ENCODE measurements around the gene MID1IP1.

The MID1IP1 gene

GRCh38 chrX:38817004-38817703 is 15.9 kb downstream of the MID1IP1 start:
- H3K4me3 ChIP-seq (ENCODE audit: low read depth, low read length) = no peak overlapping the region
- no peak for TF ChIP-seq CTCF (IDR thresholded peaks at IDR 0.05; ENCODE audit: low read depth, low read length)

GRCh38 chrX:38819163-38819562 is 17.9 kb downstream of the MID1IP1 start:
- no peak for TF ChIP-seq CTCF (IDR thresholded peaks at IDR 0.05; ENCODE audit: low read depth, low read length)

GRCh38 chrX:38819709-38820108 is 18.4 kb downstream of the MID1IP1 start:
- TF ChIP-seq CTCF (IDR thresholded peaks at IDR 0.05; ENCODE audit: low read depth, low read length) = no peak
- no peak overlapping the region for H3K4me3 ChIP-seq (ENCODE audit: low read depth, low read length)

More at GRCh38 chrX:38819163-38819562, 17.9 kb downstream of the MID1IP1 start:
- no peak overlapping the region for H3K4me3 ChIP-seq (ENCODE audit: low read depth, low read length)

- TF ChIP-seq CTCF (IDR thresholded peaks at IDR 0.05; ENCODE audit: low read depth, low read length) = no peak
- no peak overlapping the region for H3K4me3 ChIP-seq (ENCODE audit: low read depth, low read length)
Observed at GRCh38 chrX:38820751-38821150, 19.5 kb downstream of the MID1IP1 start.

- no peak for TF ChIP-seq CTCF (IDR thresholded peaks at IDR 0.05; ENCODE audit: low read depth, low read length)
- no peak overlapping the region for H3K4me3 ChIP-seq (ENCODE audit: low read depth, low read length)
Observed at GRCh38 chrX:38824176-38824575, 22.9 kb downstream of the MID1IP1 start.

GRCh38 chrX:38831949-38832348 is 30.7 kb downstream of the MID1IP1 start:
- TF ChIP-seq CTCF (IDR thresholded peaks at IDR 0.05; ENCODE audit: low read depth, low read length) = no peak
- H3K4me3 ChIP-seq (ENCODE audit: low read depth, low read length) = no peak overlapping the region

GRCh38 chrX:38837389-38837788 is 36.1 kb downstream of the MID1IP1 start:
- no peak overlapping the region for H3K4me3 ChIP-seq (ENCODE audit: low read depth, low read length)
- TF ChIP-seq CTCF (IDR thresholded peaks at IDR 0.05; ENCODE audit: low read depth, low read length) = no peak
